HG03378 (cell line): ENCODE measurements around the gene TGFBR2.

ENCODE experiments used
- ATAC-seq: cut with Tn5 transposase; IDR thresholded peaks from one replicate; pipeline ENCODE4 v1.9.1; 2021; ENCODE audit warnings: mild to moderate bottlenecking, moderate library complexity; ENCODE audit not compliant: unreplicated experiment

The TGFBR2 gene

DNA sequence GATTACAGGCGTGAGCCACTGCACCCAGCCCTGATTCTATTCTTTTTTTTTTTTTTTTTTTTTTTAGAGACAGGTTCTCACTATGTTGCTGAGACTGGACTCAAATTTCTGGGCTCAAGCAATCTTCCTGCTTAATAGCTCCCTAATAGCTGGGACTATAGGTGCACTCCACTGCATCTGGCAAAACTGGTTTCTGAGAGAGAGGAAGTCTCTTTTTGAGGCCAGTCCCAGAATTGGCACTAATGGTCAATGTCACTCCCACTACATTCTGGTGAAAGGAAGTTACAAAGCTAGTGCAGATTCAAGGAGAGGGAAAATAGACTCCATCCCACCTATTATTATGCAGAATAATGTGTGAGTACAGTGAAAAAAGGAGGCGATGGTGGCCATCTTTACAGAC is 5.8 kb upstream of the TGFBR2 start:
- no peak for ATAC-seq

DNA sequence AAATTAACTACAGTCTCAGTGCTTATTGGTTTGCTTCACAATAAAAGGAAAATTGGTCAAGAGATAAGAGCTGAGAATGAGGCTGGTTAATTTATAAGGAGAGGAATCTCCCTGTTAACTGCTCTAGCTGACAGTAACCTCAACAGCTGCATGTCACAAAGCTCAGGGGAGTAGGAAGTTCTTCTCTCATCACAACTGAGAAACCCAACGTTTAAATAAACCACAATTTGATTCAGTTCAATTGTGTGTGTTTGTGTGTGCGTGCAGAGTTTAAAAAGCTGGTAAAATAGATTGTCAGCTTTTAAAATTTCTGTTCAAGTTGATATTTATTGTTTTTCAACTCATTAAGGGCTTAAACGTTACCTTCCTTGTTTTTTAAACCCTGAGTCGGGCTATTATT is 3.5 kb upstream of the TGFBR2 start:
- peak; percentile 44 for ATAC-seq

DNA sequence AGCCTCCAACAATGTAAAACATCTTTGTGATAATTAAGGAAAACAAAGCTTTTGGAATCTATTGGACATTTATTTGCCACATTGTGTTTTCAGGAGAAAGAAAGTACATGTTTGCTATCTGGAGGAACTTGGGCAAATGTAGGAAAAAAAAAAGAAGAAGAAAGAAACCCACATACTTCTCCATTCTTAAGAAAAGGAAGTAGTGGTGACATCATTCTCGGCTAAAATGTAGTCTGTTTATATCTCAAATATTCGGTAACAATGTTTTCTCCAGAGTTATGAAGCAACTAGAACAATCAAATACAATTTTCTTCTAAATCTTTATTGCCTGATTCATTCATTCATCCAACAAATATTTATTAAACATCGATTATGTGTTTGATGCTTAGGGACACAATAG is 2.3 kb upstream of the TGFBR2 start:
- no peak for ATAC-seq

DNA sequence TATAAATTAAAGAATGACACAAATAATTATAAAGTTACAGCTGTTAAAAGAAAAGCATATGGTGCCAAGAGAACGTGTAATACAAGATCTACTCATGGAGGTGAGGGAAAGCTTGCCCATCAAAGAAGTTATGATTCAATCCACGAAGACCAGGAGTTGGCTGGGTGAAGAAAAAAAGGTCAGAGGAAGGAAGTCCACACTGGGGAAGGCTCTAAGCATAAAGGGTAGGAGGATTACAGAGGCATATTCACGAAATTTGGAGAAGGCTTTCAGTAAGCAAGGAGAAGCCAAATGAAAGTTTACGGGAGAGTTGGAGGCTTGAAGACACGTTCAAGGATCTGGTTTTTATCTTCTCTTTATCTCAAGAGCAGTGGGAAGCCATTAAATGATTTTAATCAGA is 1.8 kb upstream of the TGFBR2 start:
- ATAC-seq: no peak

DNA sequence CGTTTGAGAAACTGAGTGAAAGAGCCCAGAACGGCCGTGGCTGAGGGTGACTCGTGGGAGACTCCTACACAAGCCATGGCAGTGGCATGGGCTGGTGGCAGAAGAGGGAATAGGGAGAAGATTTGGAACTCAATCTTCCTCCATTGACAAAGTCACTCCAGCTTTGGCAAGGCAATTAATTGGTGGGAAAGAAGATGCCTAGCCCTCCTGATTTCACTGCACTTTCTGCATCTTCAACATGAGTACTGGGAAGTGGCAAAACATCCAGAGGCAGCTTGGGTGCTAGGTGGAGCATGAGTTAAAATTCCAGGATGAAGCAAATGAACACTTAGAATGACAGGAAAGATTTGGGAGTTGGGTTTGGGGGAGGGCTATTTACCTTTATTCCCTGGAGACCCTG is 1.4 kb upstream of the TGFBR2 start:
- ATAC-seq: no peak

DNA sequence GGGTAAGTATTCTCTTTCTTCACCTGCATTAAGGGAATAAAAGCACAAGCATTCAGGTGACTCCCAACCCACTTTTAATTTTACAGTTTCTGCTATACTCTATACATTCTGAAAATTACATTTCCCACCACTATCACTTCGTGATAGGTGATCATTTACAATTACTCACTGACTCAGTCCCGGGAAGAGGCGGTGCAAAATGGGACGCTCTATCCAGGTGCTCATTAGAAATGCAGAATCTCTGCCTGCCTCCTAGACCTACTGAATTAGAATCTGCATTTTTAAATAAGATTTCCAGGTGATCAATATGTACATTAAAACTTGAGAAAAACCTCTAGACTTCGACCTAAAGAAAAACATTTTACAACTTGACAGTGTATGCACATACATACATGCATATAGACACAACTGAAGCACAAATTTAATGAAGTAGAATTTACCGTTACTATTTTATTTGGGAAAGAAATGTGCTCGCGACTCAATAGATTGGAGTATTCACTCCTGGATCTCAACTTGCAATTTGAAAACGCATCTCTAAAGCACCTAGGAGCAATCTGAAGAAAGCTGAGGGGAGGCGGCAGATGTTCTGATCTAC is 598 bp upstream of the TGFBR2 start:
- ATAC-seq: no peak

DNA sequence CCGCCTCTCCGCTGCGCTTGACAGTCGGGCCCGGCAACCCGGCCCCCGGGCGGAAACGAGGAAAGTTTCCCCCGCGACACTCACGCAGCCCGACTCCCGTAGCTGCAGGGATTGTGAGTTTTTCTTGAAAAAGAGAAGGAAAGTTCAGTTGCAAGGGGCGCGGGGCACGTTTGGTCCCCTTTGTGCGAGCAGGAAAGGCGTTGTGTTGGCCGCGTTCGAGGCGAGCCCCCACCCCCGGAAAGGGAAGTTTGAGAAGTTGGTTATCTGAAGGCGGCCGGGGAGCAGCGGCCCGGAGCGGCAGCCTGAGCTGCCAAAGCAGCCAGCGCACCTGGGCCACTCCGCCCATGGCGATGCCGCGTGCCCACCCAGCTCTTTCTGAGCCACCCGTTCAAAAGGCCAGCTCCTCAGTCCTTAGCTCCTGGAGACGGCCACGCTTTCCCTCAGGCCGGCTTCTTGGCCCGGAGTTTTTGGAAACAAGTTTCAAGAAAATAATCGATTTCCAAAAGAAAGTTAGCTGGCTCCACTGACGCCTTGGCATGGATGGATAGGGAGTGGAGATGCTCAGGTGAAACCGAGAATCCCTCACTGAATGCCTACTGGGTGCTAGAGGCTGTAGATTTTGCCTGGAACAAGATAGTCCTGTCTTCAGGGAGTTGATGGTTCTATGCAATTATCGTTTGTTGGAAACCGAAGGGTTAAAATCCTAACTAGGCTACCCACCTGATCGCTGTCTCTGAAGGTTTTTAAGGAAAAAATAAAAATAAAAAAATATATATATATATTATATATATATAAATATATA is 832 bp downstream of the TGFBR2 start:
- ATAC-seq: peak; percentile 37

DNA sequence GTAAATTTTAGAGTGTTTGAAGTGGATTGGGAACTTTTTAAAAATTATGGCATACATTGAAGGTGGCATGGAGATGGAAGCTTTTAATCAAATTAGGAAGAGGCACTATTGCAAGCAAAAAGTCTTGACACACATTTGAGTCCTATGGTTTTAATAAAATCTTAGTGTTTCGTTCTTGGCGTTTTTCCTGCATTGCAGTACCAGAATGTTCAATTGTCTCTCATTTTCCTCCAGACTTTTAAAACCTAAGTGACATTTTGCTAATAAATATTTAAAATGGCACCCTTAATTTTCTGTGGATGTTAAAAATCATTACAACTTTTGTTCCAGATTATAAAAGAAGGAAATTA is 2.2 kb downstream of the TGFBR2 start:
- no peak for ATAC-seq

DNA sequence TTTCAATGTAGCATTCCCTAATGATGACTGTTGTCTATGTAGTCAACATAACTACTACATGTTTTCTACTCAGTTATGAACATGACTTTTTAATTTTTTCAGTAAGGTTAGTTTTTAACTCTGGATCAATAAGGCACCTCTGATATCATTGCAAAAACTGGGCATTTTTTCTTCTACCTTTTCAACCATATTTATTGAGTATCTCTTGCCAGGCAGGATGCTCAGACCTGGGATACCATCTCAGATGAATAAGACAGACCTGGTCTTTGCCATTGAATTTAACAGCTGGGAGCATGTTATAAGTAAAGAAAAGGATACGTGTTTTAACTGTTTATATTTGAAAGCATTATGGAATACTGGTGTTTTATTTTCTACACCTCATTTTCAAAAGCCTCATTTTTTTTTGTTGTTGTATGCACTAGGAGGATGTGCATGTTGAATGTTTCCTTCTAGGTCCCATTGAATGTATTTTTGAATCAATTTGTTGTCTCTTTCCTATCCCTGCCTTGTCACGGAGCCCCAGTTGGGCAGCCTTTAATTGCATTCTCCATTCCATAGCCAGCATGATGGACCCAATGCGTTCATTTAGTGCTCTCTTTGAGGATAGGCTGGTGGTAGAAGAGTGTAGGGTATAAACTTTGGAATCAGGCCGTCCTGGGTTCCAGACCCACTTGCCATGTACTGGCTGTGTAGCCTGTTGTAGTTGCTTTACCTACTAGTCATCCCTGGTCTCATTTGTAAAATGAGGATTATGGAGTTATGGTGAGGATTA is 3.7 kb downstream of the TGFBR2 start:
- ATAC-seq: no peak

DNA sequence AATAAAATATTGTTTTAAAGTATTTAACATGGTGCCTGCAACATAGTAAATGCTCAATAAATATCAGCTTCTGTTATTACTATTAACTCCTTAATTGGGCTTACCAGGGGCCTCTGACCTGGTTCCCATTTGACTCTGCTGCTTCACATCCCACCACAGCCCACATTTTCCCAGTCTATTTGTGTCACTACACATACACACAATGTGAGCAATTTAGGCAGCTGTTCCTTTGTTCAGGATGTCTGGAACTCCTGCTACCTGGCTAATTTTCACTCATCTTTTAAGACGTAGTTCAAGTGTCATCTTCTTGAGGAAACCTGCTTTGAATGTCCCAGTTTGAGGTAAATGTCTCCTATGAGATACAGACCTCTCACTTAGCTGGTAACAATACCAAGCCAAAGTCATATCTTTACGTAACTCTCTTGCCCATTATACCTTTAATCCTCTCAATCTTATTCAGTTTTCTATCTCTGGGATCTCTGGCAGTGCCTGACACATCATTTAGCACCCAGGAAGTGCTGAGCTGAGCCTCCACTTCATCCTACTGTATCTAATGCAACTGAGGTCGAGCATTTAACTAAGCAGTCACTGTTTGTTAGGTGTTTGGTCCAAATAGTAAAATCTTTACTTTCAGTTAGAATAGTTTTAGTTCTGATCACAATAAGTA is 4.4 kb downstream of the TGFBR2 start:
- no peak for ATAC-seq

DNA sequence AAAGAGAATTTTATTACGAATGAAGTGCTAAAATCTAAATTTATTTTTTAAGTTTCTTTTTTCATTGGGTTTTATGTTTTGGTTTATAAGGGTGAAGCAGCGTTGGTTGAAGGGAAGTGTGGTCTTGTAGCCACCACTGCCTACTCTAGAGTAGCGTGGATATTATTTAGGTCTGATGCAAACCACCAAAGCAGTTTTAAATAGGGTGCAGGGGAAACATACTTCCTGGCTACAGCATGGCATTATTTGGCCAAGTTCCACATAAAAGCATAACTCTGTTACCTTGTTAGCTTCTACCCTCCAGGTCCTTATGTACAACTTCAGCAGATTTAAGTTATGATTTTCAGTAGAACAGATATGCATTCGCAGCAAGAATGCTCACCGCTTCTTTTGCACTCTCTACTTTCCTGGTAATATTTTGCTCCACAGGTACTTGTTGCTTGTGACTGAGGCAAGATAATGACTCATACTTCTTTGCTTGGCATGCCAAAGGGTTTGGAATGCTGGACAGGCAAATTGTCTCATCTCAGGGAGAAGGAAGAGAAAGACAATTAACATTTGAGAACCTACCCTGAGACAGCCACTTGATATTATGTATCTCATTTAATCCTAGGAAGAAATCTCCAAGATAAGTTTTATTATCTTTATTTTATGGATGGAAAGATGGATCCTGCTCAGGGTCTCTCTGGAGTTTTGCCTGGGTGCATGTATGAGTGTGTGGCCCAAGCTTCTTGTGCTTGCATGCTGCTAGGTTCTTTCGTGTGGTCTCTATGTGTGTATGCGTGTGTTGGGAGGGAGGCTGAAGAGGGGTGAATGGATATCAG is 5.4 kb downstream of the TGFBR2 start:
- no peak for ATAC-seq

DNA sequence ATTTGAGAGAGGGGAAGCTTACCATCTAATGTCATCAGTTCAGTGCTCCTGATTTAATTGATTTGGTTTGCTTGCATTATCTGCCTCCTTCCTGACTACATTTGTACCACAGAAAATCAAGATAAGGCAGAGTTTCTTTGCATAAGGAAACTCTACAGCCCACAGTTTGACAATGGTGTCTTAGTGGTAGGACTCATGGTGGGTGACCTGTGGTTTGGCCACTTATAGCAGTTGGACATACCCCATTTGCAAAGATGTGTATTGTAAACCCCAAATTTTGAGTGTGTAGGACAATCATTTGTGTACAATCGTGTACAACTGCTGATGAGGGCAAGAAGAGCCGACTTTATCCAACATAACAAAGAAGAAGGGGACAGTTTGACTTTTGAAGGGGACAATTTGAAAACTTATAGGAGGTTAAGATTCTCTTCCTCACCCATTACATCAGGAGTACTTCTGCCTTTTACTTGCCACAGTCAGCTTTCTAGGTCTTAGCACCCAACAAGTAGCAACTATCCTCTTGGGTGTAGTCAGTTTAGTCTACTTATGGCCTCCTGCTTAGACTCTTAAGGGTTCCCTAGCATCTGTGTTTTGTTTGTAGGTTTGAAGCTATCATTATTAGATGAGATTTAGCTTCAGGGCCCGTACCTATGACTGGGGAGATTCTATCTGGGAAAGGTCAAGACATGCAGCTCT is 6.2 kb downstream of the TGFBR2 start:
- ATAC-seq: no peak

DNA sequence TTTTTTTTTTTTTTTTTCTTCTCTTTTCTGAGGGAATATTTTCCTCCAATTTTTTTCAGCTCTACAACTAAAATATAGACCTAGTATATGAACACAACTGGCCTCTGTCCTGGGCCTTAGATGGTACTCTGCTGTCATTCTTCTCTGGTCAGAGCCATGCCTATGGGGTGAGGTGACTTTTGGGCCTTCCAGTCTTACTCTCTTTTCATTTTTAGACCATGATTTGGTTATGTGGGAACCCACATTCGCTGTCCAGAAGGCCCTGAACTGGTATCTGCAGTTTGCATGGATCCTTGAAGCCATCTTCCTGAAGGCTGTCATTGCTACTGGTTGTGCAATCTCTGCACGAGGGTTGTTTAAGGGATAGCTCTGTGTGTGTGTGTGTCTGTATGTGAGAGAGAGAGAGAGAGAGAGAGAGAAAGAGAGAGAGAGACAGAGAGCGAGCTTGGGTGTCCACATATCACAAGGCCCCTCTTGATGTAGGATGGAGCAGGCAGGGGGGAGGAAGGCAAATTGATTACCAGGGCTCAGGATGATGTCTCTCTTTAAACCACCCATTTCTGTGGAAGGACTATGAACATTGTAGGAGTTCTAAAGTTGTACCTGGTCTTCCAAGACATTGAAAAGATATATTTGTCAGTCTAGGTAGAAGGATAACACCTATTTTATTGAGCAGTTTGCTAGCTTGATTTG is 6.9 kb downstream of the TGFBR2 start:
- ATAC-seq: no peak

DNA sequence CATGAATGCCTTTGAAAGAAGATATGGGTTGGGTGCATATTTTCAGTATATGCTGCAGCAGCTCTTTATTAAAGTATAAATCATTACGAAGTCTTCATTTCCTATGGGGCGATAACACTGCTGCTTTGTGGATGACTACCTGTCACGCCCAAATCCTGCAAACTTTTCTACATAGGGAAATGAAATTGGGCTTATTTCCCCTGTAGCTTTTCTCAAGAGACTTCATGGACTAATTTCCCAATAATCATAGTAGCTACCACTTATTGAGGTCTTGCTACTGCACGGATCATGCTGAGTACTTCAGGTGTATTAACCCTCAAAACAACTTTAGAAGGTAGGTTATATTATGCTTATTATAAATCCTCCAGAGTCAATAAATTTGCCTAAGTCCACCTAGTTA is 8.0 kb downstream of the TGFBR2 start:
- no peak for ATAC-seq

DNA sequence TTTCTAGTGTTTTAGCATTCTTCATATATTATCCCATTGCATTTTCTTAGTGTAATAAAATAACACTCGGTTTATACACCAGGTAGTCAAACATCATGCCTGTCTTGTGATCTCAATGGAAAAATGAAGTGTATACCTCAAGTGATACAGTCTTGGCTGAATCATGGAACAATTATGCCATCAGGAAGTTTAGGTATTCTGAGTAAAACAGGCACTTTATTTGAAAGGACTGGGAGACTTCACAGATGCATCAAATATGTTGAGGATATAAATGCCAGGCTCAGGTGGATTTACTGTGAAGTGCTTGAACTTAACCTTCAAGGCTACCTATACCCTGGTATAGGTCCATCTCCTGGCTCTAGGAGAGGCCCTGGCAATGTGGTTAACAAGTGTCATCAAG is 8.5 kb downstream of the TGFBR2 start:
- ATAC-seq: no peak

DNA sequence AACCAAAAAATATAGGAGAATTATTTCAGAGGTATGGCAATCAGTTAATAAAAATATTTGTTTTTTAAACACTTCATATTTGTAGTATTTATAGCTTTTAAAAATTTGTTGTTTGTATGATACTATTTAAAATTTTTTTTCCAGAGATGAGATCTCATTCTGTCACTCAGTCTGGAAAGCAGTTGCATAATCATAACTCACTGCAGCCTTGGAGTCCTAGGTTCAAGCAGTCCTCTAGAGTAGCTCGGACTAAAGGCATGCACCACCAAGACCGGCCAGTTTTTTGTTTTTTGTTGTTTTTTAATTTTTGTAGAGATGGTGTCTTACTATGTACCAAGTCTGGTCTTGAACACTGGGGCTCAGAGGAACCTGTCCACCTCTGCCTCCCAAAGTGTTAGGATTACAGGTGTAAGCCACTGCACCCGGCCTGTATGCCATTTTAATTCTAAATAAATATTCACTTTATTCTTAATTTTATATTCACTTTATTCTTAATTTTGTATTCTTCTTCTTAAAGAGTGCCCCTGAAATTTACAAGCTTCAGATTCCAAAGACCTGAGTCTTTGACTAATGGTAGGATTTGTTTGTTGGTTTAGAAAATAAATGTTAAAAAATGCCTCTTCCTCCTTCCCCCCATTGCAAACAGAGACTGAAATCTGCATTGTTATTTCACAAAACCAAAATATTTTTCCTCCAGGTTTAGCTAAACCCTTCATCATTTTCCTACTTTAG is 9.4 kb downstream of the TGFBR2 start:
- ATAC-seq: no peak

DNA sequence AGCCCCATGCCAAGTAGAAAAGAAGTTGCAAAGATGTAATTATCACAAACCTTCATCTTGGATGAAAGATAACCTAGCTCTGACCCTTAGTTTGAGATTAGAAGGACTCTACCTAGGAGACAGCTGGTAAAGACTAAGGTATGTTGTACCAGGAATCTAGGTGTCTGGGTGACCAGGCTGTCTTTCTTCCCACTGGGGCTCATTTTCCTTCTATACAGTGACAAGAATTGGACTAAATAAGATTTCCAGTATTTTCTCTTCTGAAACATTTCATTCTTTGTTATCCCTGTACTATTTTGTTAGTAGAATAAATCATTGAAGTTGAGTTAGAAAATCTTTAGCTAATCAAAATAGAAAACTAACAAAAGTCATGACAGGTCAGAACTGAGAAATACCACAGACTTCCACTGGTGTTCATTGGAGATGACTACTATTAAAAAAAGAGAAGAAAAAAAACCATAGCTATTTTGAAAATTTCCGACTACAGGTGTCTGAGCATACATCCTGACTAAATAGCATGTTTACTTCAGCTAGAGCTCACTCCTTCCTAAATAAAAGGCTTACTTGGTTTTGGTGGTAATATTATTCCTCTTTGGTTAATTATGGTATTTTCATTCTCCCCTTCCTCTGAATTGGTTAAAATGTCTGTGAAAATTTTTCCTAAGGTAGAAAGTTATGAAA is 10.1 kb downstream of the TGFBR2 start:
- no peak for ATAC-seq

DNA sequence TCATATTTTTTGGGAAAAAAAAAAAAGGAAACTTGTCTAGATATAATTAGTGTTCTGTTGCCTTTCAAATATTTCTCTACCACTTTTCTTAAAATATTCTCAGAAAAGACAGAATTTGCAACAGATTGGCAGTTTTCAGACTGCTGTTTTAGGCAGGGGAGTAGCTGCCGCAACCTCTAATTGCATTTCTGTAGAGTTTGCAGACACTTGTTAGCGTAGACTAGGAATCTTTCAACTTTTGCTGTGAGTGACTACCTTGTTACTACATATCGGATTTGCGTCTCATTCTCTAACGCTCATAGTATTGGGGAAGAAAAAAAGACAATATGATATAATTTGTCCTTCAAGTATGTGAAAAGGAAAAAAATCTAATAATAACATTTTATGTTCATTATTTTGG is 10.7 kb downstream of the TGFBR2 start:
- ATAC-seq: no peak
